HepG2 (cell line): Measurements from ENCODE around the gene VAMP4. TPM values are rescaled to one million over a fixed set of nuclear protein-coding genes. Genes with fewer than 3 reads are reported as not detected.

Source experiments
- BHLHE40 ChIP-seq: IDR thresholded peaks from 2 replicates; pipeline ENCODE4 v1.6.1; 2011; ENCODE audit warnings: low read length, improper control_type of control experiment
- CHCHD3 ChIP-seq: sonication (generic); formaldehyde crosslinking; IDR thresholded peaks from 2 replicates; pipeline ENCODE4 v1.8.0; 2022; ENCODE audit warnings: mild to moderate bottlenecking, missing genetic modification reagents, moderate library complexity
- ISL2 ChIP-seq: sonication (generic); formaldehyde crosslinking; IDR thresholded peaks from 2 replicates; pipeline ENCODE4 v1.5.0; 2020; ENCODE audit warnings: missing genetic modification reagents
- KDM5B ChIP-seq: sonication (generic); formaldehyde crosslinking; IDR thresholded peaks from 2 replicates; pipeline ENCODE4 v1.4.0; 2020; ENCODE audit warnings: missing genetic modification reagents, mild to moderate bottlenecking, borderline replicate concordance
- KLF11 ChIP-seq: IDR thresholded peaks from 2 replicates; pipeline ENCODE4 v1.6.1; 2016; ENCODE audit warnings: missing compliant biosample characterization
- LCORL ChIP-seq, 2 experiments: fragments of 450-650 bp in 1 of 2; sonication (generic) in 1 of 2; formaldehyde crosslinking in 1 of 2; IDR thresholded peaks; 2 replicates each; pipeline versions ENCODE4 v1.5.0 to v1.6.1; 2017 to 2020; ENCODE audit warnings: antibody characterized with exemption in 1 of 2, missing genetic modification reagents in 1 of 2
- MBNL3 ChIP-seq: fragments of 250-450 bp; sonication (Bioruptor Pico); conservative IDR thresholded peaks from 2 replicates; pipeline ENCODE4 v1.8.0; 2022; ENCODE audit warnings: mild to moderate bottlenecking, inconsistent platforms
- MEIS2 ChIP-seq: sonication (generic); formaldehyde crosslinking; IDR thresholded peaks from 2 replicates; pipeline ENCODE4 v1.9.0; 2021; ENCODE audit warnings: mild to moderate bottlenecking, missing genetic modification reagents
- MIXL1 ChIP-seq: IDR thresholded peaks from 2 replicates; pipeline ENCODE4 v1.6.1; 2016
- MLX ChIP-seq: IDR thresholded peaks from 2 replicates; pipeline ENCODE4 v1.6.1; 2016
- RELA ChIP-seq: sonication (generic); formaldehyde crosslinking; IDR thresholded peaks from 2 replicates; pipeline ENCODE4 v1.4.0; 2020; ENCODE audit warnings: missing genetic modification reagents
- RERE ChIP-seq: IDR thresholded peaks from 2 replicates; pipeline ENCODE4 v1.6.1; 2016; ENCODE audit warnings: low read depth, missing genetic modification reagents, missing compliant biosample characterization
- TRIM24 ChIP-seq: sonication (generic); formaldehyde crosslinking; IDR thresholded peaks from 2 replicates; pipeline ENCODE4 v1.8.0; 2022; ENCODE audit warnings: mild to moderate bottlenecking, missing genetic modification reagents
- YEATS4 ChIP-seq: sonication (generic); formaldehyde crosslinking; IDR thresholded peaks from 2 replicates; pipeline ENCODE4 v1.4.0; 2020; ENCODE audit warnings: missing genetic modification reagents, borderline replicate concordance
- ZNF343 ChIP-seq: sonication (generic); formaldehyde crosslinking; IDR thresholded peaks from 2 replicates; pipeline ENCODE4 v1.4.0; 2020; ENCODE audit warnings: mild to moderate bottlenecking, missing genetic modification reagents
- ZNF354B ChIP-seq: sonication (generic); formaldehyde crosslinking; IDR thresholded peaks from 2 replicates; pipeline ENCODE4 v1.8.0; 2022; ENCODE audit warnings: mild to moderate bottlenecking, missing genetic modification reagents
- ZNF552 ChIP-seq: sonication (generic); formaldehyde crosslinking; IDR thresholded peaks from 2 replicates; pipeline ENCODE4 v1.9.0; 2022; ENCODE audit warnings: missing genetic modification reagents, mild to moderate bottlenecking, borderline replicate concordance
- ZNF879 ChIP-seq: sonication (generic); formaldehyde crosslinking; IDR thresholded peaks from 2 replicates; pipeline ENCODE4 v1.8.1; 2023; ENCODE audit warnings: missing genetic modification reagents
- ZSCAN21 ChIP-seq: sonication (generic); formaldehyde crosslinking; IDR thresholded peaks from 2 replicates; pipeline ENCODE4 v1.8.0; 2022; ENCODE audit warnings: mild to moderate bottlenecking, missing genetic modification reagents, moderate library complexity, borderline replicate concordance
- ZSCAN9 ChIP-seq: IDR thresholded peaks from 2 replicates; pipeline ENCODE4 v1.6.1; 2016; ENCODE audit warnings: borderline replicate concordance
- polyA plus RNA-seq, 8 experiments: library from polyadenylated mRNA; depleted of rRNA in 3 of 8; stranded (reverse) in 7 of 8; unstranded in 1 of 8; fragments of >200 nt; fragmentation: Illumina TruSeq in 4 of 8; extraction: Trizol in 4 of 8; gene quantifications; 2 replicates each; pipeline versions ENCODE4 v1.2.1 to v1.2.3, GENCODE V29; 2011 to 2016; ENCODE audit warnings: low read depth in 4 of 8, missing spikeins in 1 of 8, mixed read lengths in 1 of 8; ENCODE audit not compliant: insufficient read depth in 1 of 8
- total RNA-seq, 5 experiments: library from RNA; depleted of rRNA; stranded (reverse); fragments of >200 nt; fragmentation: Illumina TruSeq; extraction: Trizol; gene quantifications; 2 replicates each; pipeline ENCODE4 v1.2.3, GENCODE V29; 2016; ENCODE audit warnings: low read depth in 1 of 5

VAMP4 gene
- total and polyA plus RNA-seq, 2 of the 13 experiments (the other 11 are each of a cell fraction or from before 2014, with no cell fraction given), result 1.4 to 2.0 TPM

- TF ChIP-seq KDM5B (CRISPR knock-in tag) (peak; percentile 56; the same call in 1 of the 2 replicates), ZNF879 (no peak), ZSCAN21 (peak; percentile 73; the same call in 1 of the 2 replicates), CHCHD3 (CRISPR knock-in tag) (no peak), RELA (CRISPR knock-in tag) (no peak), TRIM24 (CRISPR knock-in tag) (no peak), YEATS4 (CRISPR knock-in tag) (peak; percentile 85; the same call in 1 of the 2 replicates), BHLHE40 (no peak), ZNF343 (0 out of 2 replicates have a peak, but pooled peaks have one; percentile 27), MBNL3 (CRISPR knock-in tag) (no peak), MEIS2 (CRISPR knock-in tag) (peak; percentile 68; the same call in 1 of the 2 replicates), ISL2 (CRISPR knock-in tag) (peak; percentile 66; the same call in 1 of the 2 replicates), ZNF354B (CRISPR knock-in tag) (no peak; the same call in 1 of the 2 replicates), MLX (CRISPR knock-in tag) (no peak), MIXL1 (no peak; the same call in 1 of the 2 replicates), ZNF552 (CRISPR knock-in tag) (no peak), LCORL (IDR thresholded peaks at IDR 0.05) (no peak), LCORL (CRISPR knock-in tag; IDR thresholded peaks at IDR 0.05) (no peak), ZSCAN9 (CRISPR knock-in tag) (peak; percentile 51), RERE (CRISPR knock-in tag) (no peak), KLF11 (CRISPR knock-in tag) (no peak)
These were observed at the start of gene VAMP4 (continued) for GRCh38 chr1:171741872-171742576.
